MCF 10A (cell line): Measurements from ENCODE around the gene TTC7B. TPM values are rescaled to one million over a fixed set of nuclear protein-coding genes. Genes with fewer than 3 reads are reported as not detected.

Experiments
- BruUV-seq: library from RNA; stranded (reverse); fragments of 400-500 nt; replicated peaks from 2 replicates; lab custom pipeline; 2021; lab: Mats Ljungman, UMichigan
- CTCF ChIA-PET: fragments of 300-600 bp; sonication (Branson Sonifier 250); formaldehyde crosslinking; extraction: SDS; loops from one replicate; lab custom pipeline; 2021; ENCODE audit warnings: antibody characterized with exemption, inconsistent platforms; lab: Yijun Ruan, JAX
- POLR2A ChIA-PET: fragments of 300-600, 350-650 bp; sonication (Branson Sonifier 250); formaldehyde crosslinking; extraction: SDS; loops from one replicate; lab custom pipeline; 2020; ENCODE audit warnings: antibody characterized with exemption, inconsistent platforms; lab: Yijun Ruan, JAX
- DNase-seq: peaks from one replicate; pipeline ENCODE4 v3.0.0-alpha.2; 2018; ENCODE audit not compliant: unreplicated experiment
- H3K27ac Mint-ChIP-seq: one replicate; pipeline ENCODE4 v1.8.0; 2022; ENCODE audit warnings: mild to moderate bottlenecking, low read depth, mixed read lengths; ENCODE audit not compliant: unreplicated experiment
- H3K27me3 Mint-ChIP-seq: one replicate; pipeline ENCODE4 v1.8.0; 2022; ENCODE audit warnings: mixed read lengths; ENCODE audit not compliant: insufficient read depth, unreplicated experiment
- H3K36me3 Mint-ChIP-seq: one replicate; pipeline ENCODE4 v1.8.0; 2022; ENCODE audit warnings: mild to moderate bottlenecking, moderate library complexity, mixed read lengths; ENCODE audit not compliant: insufficient read depth, unreplicated experiment
- H3K4me1 Mint-ChIP-seq: one replicate; pipeline ENCODE4 v1.8.0; 2022; ENCODE audit warnings: mixed read lengths; ENCODE audit not compliant: insufficient read depth, unreplicated experiment
- H3K4me3 Mint-ChIP-seq: one replicate; pipeline ENCODE4 v1.8.0; 2022; ENCODE audit warnings: mild to moderate bottlenecking, moderate library complexity, mixed read lengths; ENCODE audit not compliant: unreplicated experiment
- H3K9me3 Mint-ChIP-seq: one replicate; pipeline ENCODE4 v1.8.0; 2022; ENCODE audit warnings: mixed read lengths; ENCODE audit not compliant: unreplicated experiment
- intact Hi-C: fragments of 100-400 bp; cut with micrococcal nuclease; formaldehyde crosslinking; loops from 2 replicates; pipeline ENCODE4 v1.14.1; 2022
- total RNA-seq: library from RNA; stranded (reverse); gene quantifications from 2 replicates; pipeline ENCODE4 v1.2.3, GENCODE V29; 2022
- TF ChIP-seq, protein P1 (sequence below): fragments of 200-600 bp; IDR thresholded peaks from one replicate; pipeline ENCODE4 v1.8.0; 2022; ENCODE audit warnings: antibody characterized with exemption, mild to moderate bottlenecking; ENCODE audit not compliant: unreplicated experiment

The TTC7B gene
- total RNA-seq, 1 experiment from 2014 or later = 31.1 TPM

DNA sequence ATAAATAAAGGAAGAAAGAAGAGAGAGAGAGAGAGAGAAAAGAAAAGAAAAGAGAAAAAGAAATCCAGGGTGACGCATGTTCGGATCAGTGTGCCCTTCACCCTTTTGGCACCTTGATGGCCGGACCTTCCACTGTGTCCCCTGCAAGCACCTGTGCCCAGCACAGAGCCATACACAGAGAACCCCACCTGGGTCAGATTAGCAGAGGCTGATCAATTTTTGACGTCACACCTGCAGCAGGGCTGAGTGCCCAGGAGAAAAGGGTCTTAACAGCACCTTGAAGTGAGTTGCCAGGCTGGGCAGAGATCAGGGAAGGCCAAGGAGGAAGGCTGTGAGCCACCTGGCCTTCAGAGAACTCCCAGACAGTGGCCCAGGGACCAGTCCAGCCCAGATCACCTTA lies 305.0 kb downstream of the TTC7B start:
- H3K36me3 Mint-ChIP-seq = no peaks in the 10 kb centered on the region
- no TSS peak for BruUV-seq
- H3K4me1 Mint-ChIP-seq = no peaks in the 10 kb centered on the region
- no peaks in the 10 kb centered on the region for H3K9me3 Mint-ChIP-seq
- CTCF ChIA-PET = no interaction called here
- H3K27ac Mint-ChIP-seq = no peak overlapping the region
- intact Hi-C loops = no loop called here
- no peak for DNase-seq
- no peak overlapping the region for H3K4me3 Mint-ChIP-seq
- POLR2A ChIA-PET = no interaction called here
- peaks cover 22% of the 10 kb centered on the region for H3K27me3 Mint-ChIP-seq
- TF ChIP-seq, protein P1, sequence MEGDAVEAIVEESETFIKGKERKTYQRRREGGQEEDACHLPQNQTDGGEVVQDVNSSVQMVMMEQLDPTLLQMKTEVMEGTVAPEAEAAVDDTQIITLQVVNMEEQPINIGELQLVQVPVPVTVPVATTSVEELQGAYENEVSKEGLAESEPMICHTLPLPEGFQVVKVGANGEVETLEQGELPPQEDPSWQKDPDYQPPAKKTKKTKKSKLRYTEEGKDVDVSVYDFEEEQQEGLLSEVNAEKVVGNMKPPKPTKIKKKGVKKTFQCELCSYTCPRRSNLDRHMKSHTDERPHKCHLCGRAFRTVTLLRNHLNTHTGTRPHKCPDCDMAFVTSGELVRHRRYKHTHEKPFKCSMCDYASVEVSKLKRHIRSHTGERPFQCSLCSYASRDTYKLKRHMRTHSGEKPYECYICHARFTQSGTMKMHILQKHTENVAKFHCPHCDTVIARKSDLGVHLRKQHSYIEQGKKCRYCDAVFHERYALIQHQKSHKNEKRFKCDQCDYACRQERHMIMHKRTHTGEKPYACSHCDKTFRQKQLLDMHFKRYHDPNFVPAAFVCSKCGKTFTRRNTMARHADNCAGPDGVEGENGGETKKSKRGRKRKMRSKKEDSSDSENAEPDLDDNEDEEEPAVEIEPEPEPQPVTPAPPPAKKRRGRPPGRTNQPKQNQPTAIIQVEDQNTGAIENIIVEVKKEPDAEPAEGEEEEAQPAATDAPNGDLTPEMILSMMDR = no peak

GRCh38 chr14:90510159-90510558 lies 306.1 kb downstream of the TTC7B start:
- H3K4me1 Mint-ChIP-seq = no peaks in the 10 kb centered on the region
- intact Hi-C loops = no loop called here
- H3K27me3 Mint-ChIP-seq = peaks cover 22% of the 10 kb centered on the region
- TF ChIP-seq, protein P1 = no peak
- no peaks in the 10 kb centered on the region for H3K9me3 Mint-ChIP-seq
- no peak overlapping the region for H3K4me3 Mint-ChIP-seq
- DNase-seq = no peak
- CTCF ChIA-PET = no interaction called here
- POLR2A ChIA-PET = no interaction called here
- no peak overlapping the region for H3K27ac Mint-ChIP-seq
- H3K36me3 Mint-ChIP-seq = no peaks in the 10 kb centered on the region
- no TSS peak for BruUV-seq

DNA sequence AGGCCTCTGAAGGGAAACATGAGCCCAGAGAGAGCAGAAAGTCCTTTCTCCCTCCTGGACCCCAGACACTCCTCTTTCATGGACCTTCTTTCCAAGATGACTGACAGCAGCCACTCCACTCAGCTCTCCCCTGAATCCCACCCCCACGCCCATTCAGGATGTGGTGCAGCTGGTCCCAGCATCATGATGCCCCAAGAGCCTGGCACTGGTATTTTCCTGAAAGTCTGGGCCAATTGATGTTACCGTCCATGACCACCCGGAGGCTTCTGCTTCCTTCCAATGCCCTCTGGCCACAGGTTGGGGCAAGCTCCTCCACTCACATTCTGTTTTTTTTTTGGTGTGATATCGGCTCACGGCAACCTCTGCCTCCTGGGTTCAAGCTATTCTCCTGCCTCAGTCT lies 306.8 kb downstream of the TTC7B start:
- Mint-ChIP-seq H3K36me3 (no peaks in the 10 kb centered on the region), H3K4me1 (no peaks in the 10 kb centered on the region), H3K27ac (no peak overlapping the region), H3K9me3 (no peaks in the 10 kb centered on the region), H3K4me3 (no peak overlapping the region), H3K27me3 (peaks cover 22% of the 10 kb centered on the region)
- intact Hi-C loops = no loop called here
- TF ChIP-seq, protein P1 = no peak
- BruUV-seq = no TSS peak
- no peak for DNase-seq
- POLR2A ChIA-PET = no interaction called here
- CTCF ChIA-PET = interaction anchor here (0.5 kb wide), 1 partner anchor 735 kb away, joined by 4 read pairs; the partner anchor contains the start of gene GPR68

GRCh38 chr14:90508536-90509254 lies 307.5 kb downstream of the TTC7B start:
- H3K9me3 Mint-ChIP-seq = no peaks in the 10 kb centered on the region
- BruUV-seq = no TSS peak
- DNase-seq = no peak
- ChIA-PET POLR2A (no interaction called here), CTCF (interaction anchor here (0.5 kb wide), 1 partner anchor 736 kb away, joined by 4 read pairs; the partner anchor contains the start of gene GPR68)
- H3K4me1 Mint-ChIP-seq = no peaks in the 10 kb centered on the region
- intact Hi-C loops = no loop called here
- no peak overlapping the region for H3K27ac Mint-ChIP-seq
- TF ChIP-seq, protein P1 = no peak
- H3K36me3 Mint-ChIP-seq = no peaks in the 10 kb centered on the region
- no peak overlapping the region for H3K4me3 Mint-ChIP-seq
- H3K27me3 Mint-ChIP-seq = peaks cover 22% of the 10 kb centered on the region
